Adrenal gland (tissue), 12 donors: ENCODE measurements around the gene VPS50. TPM values are rescaled to one million over a fixed set of nuclear protein-coding genes. Genes with fewer than 3 reads are reported as not detected.

ENCODE experiments used
- DNase-seq, 7 donors: peaks; one replicate each; pipeline ENCODE4 v3.0.0-alpha.2; 2019 to 2020
- H3K27ac ChIP-seq, 5 donors: fragments of 200-600 bp; sonication (generic) in 4 of 5; 1 replicate in 3 of 5; 2 replicates in 2 of 5; pipeline versions ENCODE4 v1.5.1 to v1.8.0; 2016 to 2020; ENCODE audit warnings: mild to moderate bottlenecking in 1 of 5
- H3K27me3 ChIP-seq: fragments of 200-600 bp; 2 replicates; pipeline ENCODE4 v1.8.0; 2021
- H3K36me3 ChIP-seq, 2 donors: fragments of 200-600 bp; replicated peaks in 1 of 2; 1 replicate in 1 of 2; 2 replicates in 1 of 2; pipeline versions ENCODE4 v1.5.1 to v1.8.0; 2018 to 2022
- H3K4me1 ChIP-seq, 2 donors: fragments of 200-600 bp; replicated peaks in 1 of 2; 1 replicate in 1 of 2; 2 replicates in 1 of 2; pipeline versions ENCODE4 v1.5.1 to v1.8.0; 2018 to 2021
- H3K4me3 ChIP-seq, 4 donors: fragments of 200-600 bp; sonication (generic) in 3 of 4; one replicate each; pipeline ENCODE4 v1.5.1; 2016 to 2018
- H3K9me3 ChIP-seq, 3 donors: fragments of 200-600 bp; sonication (generic) in 1 of 3; replicated peaks in 1 of 3; 1 replicate in 2 of 3; 2 replicates in 1 of 3; pipeline versions ENCODE4 v1.5.1 to v1.8.0; 2016 to 2021
- CTCF ChIP-seq, 6 experiments: fragments of 450-650 bp in 4 of 6; fragments of 200-600 bp in 2 of 6; sonication (generic) in 1 of 6; IDR thresholded peaks; 1 replicate in 5 of 6; 2 replicates in 1 of 6; pipeline versions ENCODE4 v1.5.1 to v1.8.0; 2016 to 2021; ENCODE audit warnings: antibody characterized with exemption in 6 of 6, mild to moderate bottlenecking in 2 of 6, moderate library complexity in 1 of 6
- POLR2A ChIP-seq, 2 donors: fragments of 450-650 bp; IDR thresholded peaks; one replicate each; pipeline ENCODE4 v1.6.1; 2017; ENCODE audit warnings: antibody characterized with exemption in 2 of 2, mild to moderate bottlenecking in 2 of 2, moderate library complexity in 1 of 2
- WGBS, 4 donors: extraction: QIAGEN DNeasy Blood & Tissue Kit in 2 of 4; methylation state at CpG; one replicate each; pipeline versions ENCODE4 v1.1.5 to v1.1.7; 2013 to 2017; 5-methylcytosine and 5-hydroxymethylcytosine counted together
- intact Hi-C, 2 donors: fragments of 100-400 bp; cut with DNase I; formaldehyde crosslinking; loops; one replicate each; pipeline versions ENCODE4 v1.14.1 to v1.15.0; 2022 to 2023
- polyA plus RNA-seq, 3 donors: library from polyadenylated mRNA; stranded (reverse); fragments of 200-250 nt in 2 of 3; fragments of 350-450 nt in 1 of 3; fragmentation: Illumina TruSeq in 1 of 3; extraction: RNeasy Lipid Tissue Mini Kit (QIAGEN cat#74804) in 1 of 3; gene quantifications; one replicate each; pipeline ENCODE4 v1.2.3, GENCODE V29; 2013 to 2014
- total RNA-seq, 9 donors: library from RNA; depleted of rRNA in 4 of 9; stranded (reverse); fragments of >200 nt in 4 of 9; fragments of 120-200 nt in 1 of 9; fragmentation: NEBNext Ultra II Directional in 1 of 9; extraction: Animal tissue kit (Norgen Biotek cat#: 25700) in 1 of 9; gene quantifications; one replicate each; pipeline versions ENCODE4 v1.1.0 to v1.2.4, GENCODE V29; 2013 to 2023
- donor health status: healthy with polysubstance abuse.
- donor health status: Bipolar disorder and iron deficiency.
- donor health status: DM: yes; HTN: yes; CAD: no.
- donor health status: DM: no; HTN: no; CAD: no.
- donor health status: DM: no; HTN: no; CAD: no.
- donor health status: DM: yes; HTN: yes; CAD: no.

VPS50 gene
- total and polyA plus RNA-seq, 12 donors: 6.9 to 60.6 (median 24.0) TPM

GRCh38 chr7:93354815-93355214, 122.6 kb downstream of the VPS50 start:
- Histone ChIP-seq H3K27ac (no peak overlapping the region), H3K36me3 (no peaks in the 10 kb centered on the region), H3K9me3 (no peaks in the 10 kb centered on the region), H3K4me3 (no peak overlapping the region), H3K4me1 (no peaks in the 10 kb centered on the region), H3K27me3 (no peaks in the 10 kb centered on the region)
- intact Hi-C loops: no loop called here
- no peak for DNase-seq
- TF ChIP-seq POLR2A (IDR thresholded peaks at IDR 0.05) (no peak), CTCF (IDR thresholded peaks at IDR 0.05) (no peak)
- 91 to 97% (median 93%) methylated on average over 4 of the region's 4 CpGs for WGBS, 4 donors

GRCh38 chr7:93359520-93360198, 127.5 kb downstream of the VPS50 start:
- Histone ChIP-seq H3K4me3 (no peak overlapping the region), H3K36me3 (no peaks in the 10 kb centered on the region), H3K4me1 (no peaks in the 10 kb centered on the region), H3K27me3 (no peaks in the 10 kb centered on the region), H3K27ac (no peak overlapping the region), H3K9me3 (no peaks in the 10 kb centered on the region)
- no peak for DNase-seq
- intact Hi-C loops: no loop called here
- TF ChIP-seq CTCF (IDR thresholded peaks at IDR 0.05) (no peak), POLR2A (IDR thresholded peaks at IDR 0.05) (no peak)
- WGBS, 4 donors: 93 to 100% (median 96%) methylated on average over 2 of the region's 2 CpGs

- TF ChIP-seq POLR2A (IDR thresholded peaks at IDR 0.05) (no peak), CTCF (IDR thresholded peaks at IDR 0.05) (no peak)
- H3K27ac ChIP-seq: no peak overlapping the region
- no peaks in the 10 kb centered on the region for H3K9me3 ChIP-seq
- intact Hi-C loops: no loop called here
- no peaks in the 10 kb centered on the region for H3K36me3 ChIP-seq
- H3K27me3 ChIP-seq: no peaks in the 10 kb centered on the region
- 96 to 100% (median 100%) methylated on average over 1 of the region's 1 CpG for WGBS, 4 donors
- no peak overlapping the region for H3K4me3 ChIP-seq
- no peak for DNase-seq
- no peaks in the 10 kb centered on the region for H3K4me1 ChIP-seq
Measured at GRCh38 chr7:93361853-93362252, 129.7 kb downstream of the VPS50 start.

GRCh38 chr7:93364806-93365205, 132.6 kb downstream of the VPS50 start:
- Histone ChIP-seq H3K4me3 (no peak overlapping the region), H3K27me3 (no peaks in the 10 kb centered on the region), H3K4me1 (no peaks in the 10 kb centered on the region), H3K9me3 (no peaks in the 10 kb centered on the region), H3K36me3 (no peaks in the 10 kb centered on the region), H3K27ac (no peak overlapping the region)
- no peak for TF ChIP-seq CTCF (IDR thresholded peaks at IDR 0.05)
- no peak for TF ChIP-seq POLR2A (IDR thresholded peaks at IDR 0.05)
- DNase-seq: no peak
- 93 to 98% (median 95%) methylated on average over 1 of the region's 1 CpG for WGBS, 4 donors
- intact Hi-C loops: no loop called here
